Measurements from ENCODE around the gene TECTB. TPM values are rescaled to one million over a fixed set of nuclear protein-coding genes. Genes with fewer than 3 reads are reported as not detected.

TECTB gene
- not detected in 2 replicates for total RNA-seq

GRCh38 chr10:112283100-112283499 is at the start of gene TECTB:
Gene TECTB (plus strand): TSS chr10:112283400. CDS start chr10:112283735, 335 bp downstream.
- no peaks in the 10 kb centered on the region for H3K36me3 Mint-ChIP-seq (ENCODE audit: low read depth)
- peaks cover 8% of the 10 kb centered on the region for H3K27me3 Mint-ChIP-seq
- intact Hi-C loops (cut with micrococcal nuclease) = no loop called here
- no peaks in the 10 kb centered on the region for H3K4me1 Mint-ChIP-seq
- no peaks in the 10 kb centered on the region for H3K9me3 Mint-ChIP-seq
- no peak within 1 kb of the TSS for H3K4me3 Mint-ChIP-seq
- DNase-seq = no peak
- H3K27ac Mint-ChIP-seq = no peak within 1 kb of the TSS

- H3K27ac Mint-ChIP-seq = no peak overlapping the region
- H3K27me3 Mint-ChIP-seq = no peaks in the 10 kb centered on the region
- H3K36me3 Mint-ChIP-seq (ENCODE audit: low read depth) = no peaks in the 10 kb centered on the region
- H3K4me1 Mint-ChIP-seq = no peaks in the 10 kb centered on the region
- no peak overlapping the region for H3K4me3 Mint-ChIP-seq
- no peak for DNase-seq
- intact Hi-C loops (cut with micrococcal nuclease) = no loop called here
- peaks cover 3% of the 10 kb centered on the region for H3K9me3 Mint-ChIP-seq
These were observed 48.1 kb upstream of the TECTB start for GRCh38 chr10:112235141-112235540.

GRCh38 chr10:112235920-112236319 is 47.3 kb upstream of the TECTB start:
- Mint-ChIP-seq H3K27me3 (no peaks in the 10 kb centered on the region), H3K4me3 (no peak overlapping the region), H3K4me1 (no peaks in the 10 kb centered on the region), H3K36me3 (ENCODE audit: low read depth) (no peaks in the 10 kb centered on the region), H3K27ac (no peak overlapping the region), H3K9me3 (peaks cover 4% of the 10 kb centered on the region)
- DNase-seq = no peak
- intact Hi-C loops (cut with micrococcal nuclease) = no loop called here

- H3K9me3 Mint-ChIP-seq = peaks cover 7% of the 10 kb centered on the region
- no peaks in the 10 kb centered on the region for H3K27me3 Mint-ChIP-seq
- no peaks in the 10 kb centered on the region for H3K4me1 Mint-ChIP-seq
- no peak overlapping the region for H3K27ac Mint-ChIP-seq
- H3K36me3 Mint-ChIP-seq (ENCODE audit: low read depth) = no peaks in the 10 kb centered on the region
- no peak overlapping the region for H3K4me3 Mint-ChIP-seq
- DNase-seq = no peak
- intact Hi-C loops (cut with micrococcal nuclease) = no loop called here
These were observed 46.7 kb upstream of the TECTB start for GRCh38 chr10:112236486-112236885.

- no peaks in the 10 kb centered on the region for H3K27me3 Mint-ChIP-seq
- no peak for DNase-seq
- intact Hi-C loops (cut with micrococcal nuclease) = no loop called here
- peaks cover 7% of the 10 kb centered on the region for H3K9me3 Mint-ChIP-seq
- H3K36me3 Mint-ChIP-seq (ENCODE audit: low read depth) = no peaks in the 10 kb centered on the region
- no peak overlapping the region for H3K27ac Mint-ChIP-seq
- H3K4me3 Mint-ChIP-seq = no peak overlapping the region
- no peaks in the 10 kb centered on the region for H3K4me1 Mint-ChIP-seq
These were observed 43.9 kb upstream of the TECTB start for GRCh38 chr10:112239347-112239746.

- no peaks in the 10 kb centered on the region for H3K36me3 Mint-ChIP-seq (ENCODE audit: low read depth)
- no peak for DNase-seq
- no peaks in the 10 kb centered on the region for H3K27me3 Mint-ChIP-seq
- intact Hi-C loops (cut with micrococcal nuclease) = no loop called here
- no peak overlapping the region for H3K4me3 Mint-ChIP-seq
- H3K4me1 Mint-ChIP-seq = no peaks in the 10 kb centered on the region
- peaks cover 7% of the 10 kb centered on the region for H3K9me3 Mint-ChIP-seq
- H3K27ac Mint-ChIP-seq = no peak overlapping the region
These were observed 42.8 kb upstream of the TECTB start for GRCh38 chr10:112240441-112240840.

GRCh38 chr10:112241651-112242341 is 41.4 kb upstream of the TECTB start:
- Mint-ChIP-seq H3K36me3 (ENCODE audit: low read depth) (no peaks in the 10 kb centered on the region), H3K4me3 (no peak overlapping the region), H3K27me3 (no peaks in the 10 kb centered on the region), H3K27ac (no peak overlapping the region), H3K4me1 (no peaks in the 10 kb centered on the region), H3K9me3 (peaks cover 7% of the 10 kb centered on the region)
- no peak for DNase-seq
- intact Hi-C loops (cut with micrococcal nuclease) = no loop called here

- DNase-seq = no peak
- H3K4me3 Mint-ChIP-seq = no peak overlapping the region
- no peak overlapping the region for H3K27ac Mint-ChIP-seq
- H3K9me3 Mint-ChIP-seq = peaks cover 11% of the 10 kb centered on the region
- no peaks in the 10 kb centered on the region for H3K4me1 Mint-ChIP-seq
- H3K27me3 Mint-ChIP-seq = no peaks in the 10 kb centered on the region
- intact Hi-C loops (cut with micrococcal nuclease) = no loop called here
- no peaks in the 10 kb centered on the region for H3K36me3 Mint-ChIP-seq (ENCODE audit: low read depth)
These were observed 40.4 kb upstream of the TECTB start for GRCh38 chr10:112242769-112243168.

GRCh38 chr10:112243713-112244112 is 39.5 kb upstream of the TECTB start:
- Mint-ChIP-seq H3K9me3 (peaks cover 12% of the 10 kb centered on the region), H3K4me1 (no peaks in the 10 kb centered on the region), H3K27me3 (no peaks in the 10 kb centered on the region), H3K27ac (no peak overlapping the region), H3K36me3 (ENCODE audit: low read depth) (no peaks in the 10 kb centered on the region), H3K4me3 (no peak overlapping the region)
- no peak for DNase-seq
- intact Hi-C loops (cut with micrococcal nuclease) = no loop called here

- Mint-ChIP-seq H3K4me3 (no peak overlapping the region), H3K9me3 (peaks cover 12% of the 10 kb centered on the region), H3K4me1 (no peaks in the 10 kb centered on the region), H3K27me3 (no peaks in the 10 kb centered on the region), H3K27ac (no peak overlapping the region), H3K36me3 (ENCODE audit: low read depth) (no peaks in the 10 kb centered on the region)
- intact Hi-C loops (cut with micrococcal nuclease) = no loop called here
- DNase-seq = no peak
These were observed 39.0 kb upstream of the TECTB start for GRCh38 chr10:112244197-112244596.

GRCh38 chr10:112247791-112248190 is 35.4 kb upstream of the TECTB start:
- peaks cover 8% of the 10 kb centered on the region for H3K9me3 Mint-ChIP-seq
- no peak overlapping the region for H3K4me3 Mint-ChIP-seq
- H3K27ac Mint-ChIP-seq = no peak overlapping the region
- no peaks in the 10 kb centered on the region for H3K27me3 Mint-ChIP-seq
- intact Hi-C loops (cut with micrococcal nuclease) = no loop called here
- H3K4me1 Mint-ChIP-seq = no peaks in the 10 kb centered on the region
- DNase-seq = no peak
- no peaks in the 10 kb centered on the region for H3K36me3 Mint-ChIP-seq (ENCODE audit: low read depth)

- H3K27me3 Mint-ChIP-seq = no peaks in the 10 kb centered on the region
- no peaks in the 10 kb centered on the region for H3K36me3 Mint-ChIP-seq (ENCODE audit: low read depth)
- no peak overlapping the region for H3K4me3 Mint-ChIP-seq
- no peak for DNase-seq
- no peaks in the 10 kb centered on the region for H3K4me1 Mint-ChIP-seq
- no peak overlapping the region for H3K27ac Mint-ChIP-seq
- H3K9me3 Mint-ChIP-seq = peaks cover 8% of the 10 kb centered on the region
- intact Hi-C loops (cut with micrococcal nuclease) = no loop called here
These were observed 34.5 kb upstream of the TECTB start for GRCh38 chr10:112248584-112249295.

- H3K27ac Mint-ChIP-seq = no peak overlapping the region
- H3K9me3 Mint-ChIP-seq = peaks cover 8% of the 10 kb centered on the region
- H3K27me3 Mint-ChIP-seq = no peaks in the 10 kb centered on the region
- intact Hi-C loops (cut with micrococcal nuclease) = no loop called here
- no peak for DNase-seq
- H3K36me3 Mint-ChIP-seq (ENCODE audit: low read depth) = no peaks in the 10 kb centered on the region
- no peak overlapping the region for H3K4me3 Mint-ChIP-seq
- no peaks in the 10 kb centered on the region for H3K4me1 Mint-ChIP-seq
These were observed 33.5 kb upstream of the TECTB start for GRCh38 chr10:112249722-112250121.

GRCh38 chr10:112250555-112250954 is 32.6 kb upstream of the TECTB start:
- Mint-ChIP-seq H3K27ac (no peak overlapping the region), H3K4me3 (no peak overlapping the region), H3K36me3 (ENCODE audit: low read depth) (no peaks in the 10 kb centered on the region), H3K4me1 (no peaks in the 10 kb centered on the region), H3K9me3 (peaks cover 12% of the 10 kb centered on the region), H3K27me3 (no peaks in the 10 kb centered on the region)
- DNase-seq = no peak
- intact Hi-C loops (cut with micrococcal nuclease) = no loop called here
